SKM-1 (cell line): Measurements from ENCODE around the gene PRSS38.

Experiments
- DNase-seq: peaks from one replicate; lab custom pipeline; 2025; ENCODE audit not compliant: unreplicated experiment; lab: John Stamatoyannopoulos, UW

PRSS38 gene

GRCh38 chr1:227884370-227885134 is 69.1 kb downstream of the PRSS38 start:
- DNase-seq, result no peak

DNA sequence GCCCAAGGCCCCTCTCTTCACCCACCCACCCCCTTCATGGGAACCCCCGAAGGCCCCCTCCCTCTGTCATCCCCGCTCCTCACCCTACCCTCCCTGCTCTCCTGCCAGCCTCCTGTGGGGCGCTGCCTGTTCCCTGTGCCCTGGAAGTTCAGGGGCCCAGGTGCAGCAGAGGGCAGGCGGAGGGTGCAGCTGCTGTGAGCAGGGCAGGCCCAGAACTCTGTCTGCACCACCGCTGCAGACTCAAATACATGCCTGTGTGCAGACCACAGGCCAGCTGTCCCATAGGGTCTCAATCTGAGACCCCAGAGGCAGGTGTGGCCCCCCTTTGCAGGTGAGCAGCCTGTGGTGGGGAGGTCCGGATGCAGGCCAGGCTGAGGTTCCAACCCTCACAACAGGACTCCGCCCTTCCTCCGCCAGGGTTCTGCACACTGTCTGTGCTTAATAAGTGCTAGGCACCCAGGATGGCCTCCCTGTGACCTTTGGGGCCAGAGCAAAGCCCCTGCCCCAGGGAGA is 69.7 kb downstream of the PRSS38 start:
- DNase-seq, result no peak

DNA sequence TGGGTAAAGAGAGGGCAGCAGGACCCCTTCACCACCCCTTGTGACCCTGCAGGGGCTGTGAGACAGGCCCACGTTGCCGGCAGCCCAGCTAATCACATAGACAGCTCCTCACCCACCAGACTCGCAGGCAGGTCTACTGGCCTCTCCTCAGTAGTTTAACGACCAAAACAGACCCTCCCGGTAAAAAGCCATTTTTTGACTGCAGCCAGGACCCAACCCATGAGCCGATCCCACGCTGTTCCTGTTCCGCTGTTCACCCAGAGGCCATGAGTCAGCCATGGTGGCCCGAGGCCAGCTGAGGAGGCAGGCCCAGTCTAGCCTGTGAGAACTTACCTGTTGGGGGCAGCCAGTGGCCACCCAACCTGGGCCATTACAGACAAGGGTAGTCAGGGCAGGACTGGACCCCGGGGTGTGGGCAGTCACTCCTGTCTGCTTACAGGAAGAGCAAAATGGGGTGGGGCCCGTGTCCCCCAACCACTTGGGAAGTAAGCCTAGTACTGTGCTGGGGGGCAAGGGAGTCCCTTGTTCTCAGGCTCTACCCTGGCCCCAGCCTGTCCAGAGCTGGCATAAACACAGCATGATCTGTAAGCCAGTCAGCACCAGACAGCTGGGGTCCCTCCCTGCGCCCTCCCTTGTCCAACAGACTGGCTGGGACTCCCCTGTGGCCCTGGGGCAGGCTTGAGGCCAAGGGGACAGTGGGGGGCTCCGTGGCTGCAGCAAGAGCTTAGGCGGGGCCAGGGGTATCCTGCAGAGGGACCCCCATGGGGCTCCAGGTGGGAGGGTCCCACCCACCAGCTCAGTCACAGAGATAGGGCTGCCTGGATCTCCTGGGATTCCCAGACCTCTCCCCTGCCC is 70.4 kb downstream of the PRSS38 start:
- no peak for DNase-seq

DNA sequence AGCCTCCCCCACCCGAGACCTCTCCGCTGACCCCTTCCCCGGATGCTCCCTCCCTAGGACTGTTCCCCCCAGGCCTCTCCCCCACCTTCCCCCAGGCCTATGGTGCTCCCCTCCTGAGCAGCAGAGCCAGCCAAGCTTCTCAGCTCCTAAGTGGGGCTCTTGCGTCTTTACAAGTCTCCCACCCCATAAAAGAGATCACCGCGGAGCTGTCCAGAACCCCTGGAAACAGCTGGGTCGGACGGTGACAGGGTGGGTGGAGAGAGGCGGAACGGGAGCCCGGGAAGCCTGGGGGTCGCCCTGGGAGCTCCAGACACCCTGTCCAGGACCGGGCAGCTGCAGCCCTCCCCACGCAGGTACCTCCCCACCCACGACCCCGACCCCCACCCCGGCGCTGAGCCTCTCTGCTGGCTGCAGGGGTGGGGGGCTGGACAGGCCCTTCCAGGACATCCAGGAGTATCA is 71.1 kb downstream of the PRSS38 start:
- no peak for DNase-seq

DNA sequence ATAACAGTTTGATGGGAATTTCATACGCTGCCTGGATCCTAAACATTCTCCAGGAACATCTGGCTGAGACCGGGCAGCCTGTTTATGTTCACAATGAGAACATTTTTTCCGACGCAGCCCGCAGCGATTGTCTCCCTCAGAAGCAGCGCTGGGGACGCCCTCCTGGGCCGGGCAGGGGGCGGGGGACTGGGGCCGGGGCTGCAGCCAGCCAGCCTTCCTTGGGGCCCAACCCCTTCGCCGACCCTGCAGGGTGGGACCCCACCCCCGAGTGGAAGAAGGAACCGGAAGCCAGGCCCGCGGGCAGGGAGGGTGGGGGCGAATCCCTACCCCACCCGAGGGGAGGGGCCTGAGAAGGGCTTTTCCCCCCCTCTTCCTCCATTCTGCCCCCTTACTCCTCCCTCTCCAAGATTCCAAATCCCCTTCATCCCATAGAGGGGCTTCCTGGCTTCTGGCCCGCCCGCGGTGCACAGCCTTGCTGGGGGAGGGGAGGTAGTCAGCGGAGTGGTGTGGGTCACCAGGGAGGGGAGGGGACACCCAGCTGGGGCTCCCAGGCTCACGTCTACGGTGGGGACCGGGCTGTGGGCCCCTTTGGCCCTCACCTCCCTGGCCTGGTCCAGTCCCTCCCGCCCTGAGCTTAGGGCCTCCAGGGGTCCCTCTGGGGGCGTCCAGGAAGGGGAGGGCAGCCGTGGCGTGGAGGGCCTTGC is 71.7 kb downstream of the PRSS38 start:
- no peak for DNase-seq

DNA sequence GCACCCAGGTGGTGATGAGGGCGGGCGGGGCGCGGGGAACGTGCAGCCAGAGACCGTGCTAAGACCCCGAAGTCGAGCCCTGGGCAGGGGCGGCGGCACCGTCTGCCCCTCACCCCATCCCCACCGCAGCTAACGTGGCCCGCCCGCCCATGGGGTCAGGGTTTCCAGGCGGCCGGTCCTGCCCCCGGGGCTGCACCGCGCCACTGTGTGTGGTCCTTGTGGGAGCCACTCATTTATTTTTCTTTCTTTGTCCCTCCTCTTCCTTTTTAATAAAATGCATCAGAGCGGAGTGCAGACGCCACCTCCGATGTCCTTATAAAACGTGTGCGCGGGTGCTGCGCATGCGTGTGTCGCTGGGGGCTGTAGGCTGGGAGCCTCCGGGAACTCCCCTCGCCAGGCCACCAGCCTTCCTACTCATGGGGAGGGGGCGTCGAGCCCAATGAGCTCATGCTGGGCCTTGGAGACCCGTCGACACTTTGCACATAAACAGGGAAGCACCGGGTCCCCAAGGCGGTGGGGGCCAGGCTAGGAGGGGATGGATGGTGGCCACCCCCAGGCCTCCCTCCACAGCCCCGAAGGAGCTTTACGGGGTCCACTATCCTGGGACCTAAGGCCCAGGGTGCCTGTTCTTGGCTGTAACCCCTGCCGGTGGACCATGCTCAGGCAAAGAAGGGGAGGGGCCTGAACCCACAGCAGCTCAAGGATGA is 72.4 kb downstream of the PRSS38 start:
- DNase-seq, result no peak

- DNase-seq, result no peak
Measured at GRCh38 chr1:227888404-227889046, 73.0 kb downstream of the PRSS38 start.

- DNase-seq, result no peak
Measured at GRCh38 chr1:227889047-227889862, 73.8 kb downstream of the PRSS38 start.

DNA sequence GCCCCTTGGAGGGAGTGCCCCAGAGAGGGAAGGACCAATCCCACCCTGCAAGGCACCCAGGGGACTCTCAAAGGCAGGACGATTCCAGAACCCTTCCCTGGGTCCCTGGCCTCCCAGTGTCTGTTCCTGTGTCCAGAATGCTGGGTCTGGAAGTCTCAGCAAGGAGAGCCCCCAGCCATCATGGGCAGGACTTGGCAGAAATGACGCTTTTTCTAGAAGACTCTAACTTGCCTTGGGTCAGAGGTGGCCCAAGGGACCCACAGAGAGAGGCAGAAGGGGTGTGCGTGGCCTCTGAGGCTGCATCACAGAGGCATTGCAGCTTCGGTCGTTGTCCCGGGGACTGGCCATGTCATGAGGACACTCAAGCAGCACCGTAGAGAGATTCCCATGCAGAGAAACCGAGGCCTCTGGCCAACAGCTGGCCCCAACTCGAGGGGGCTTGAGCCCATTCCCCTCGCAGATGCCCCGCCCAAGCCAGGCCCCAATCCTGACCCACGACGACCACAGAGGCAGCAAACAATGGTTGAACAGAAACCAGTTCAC is 74.5 kb downstream of the PRSS38 start:
- DNase-seq, result no peak

DNA sequence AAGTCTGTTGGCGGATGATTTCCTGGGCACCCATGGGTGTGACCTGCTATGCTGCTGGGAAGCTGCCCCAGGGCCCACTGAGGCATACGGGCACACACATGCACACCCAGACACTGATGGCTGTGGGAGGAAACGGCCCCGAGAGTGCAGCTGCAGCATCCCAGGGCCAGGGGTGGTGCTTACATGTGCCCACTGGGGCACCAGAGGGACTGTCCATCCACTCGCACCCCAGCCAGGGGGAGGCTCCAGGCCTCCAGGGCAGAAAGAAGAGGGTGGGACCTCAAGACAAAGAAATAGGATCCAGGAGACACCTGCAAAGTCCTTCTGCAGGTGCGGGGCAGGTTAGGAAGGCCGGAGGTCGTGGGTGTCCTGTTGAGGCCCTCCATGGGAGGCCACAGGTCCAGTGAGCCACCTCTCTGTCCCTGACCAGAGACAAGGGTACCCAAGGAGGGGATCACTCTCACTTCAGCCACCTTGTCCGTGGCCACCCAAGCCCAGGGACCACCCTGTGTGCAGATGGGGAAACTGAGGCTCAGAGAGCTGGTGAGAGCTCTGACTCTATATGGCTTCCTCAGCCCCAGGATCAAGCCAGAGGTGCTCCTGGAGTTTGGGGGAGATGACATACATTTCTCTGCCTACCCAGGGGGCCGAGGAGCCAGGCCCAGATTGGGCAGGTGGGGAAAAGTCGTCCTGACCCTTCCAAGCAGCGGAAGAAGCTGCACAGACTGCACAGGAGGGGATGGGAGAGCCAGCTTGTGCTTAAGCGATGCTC is 75.2 kb downstream of the PRSS38 start:
- DNase-seq, result no peak

- DNase-seq, result no peak
Measured at GRCh38 chr1:227891223-227891954, 75.9 kb downstream of the PRSS38 start.

- no peak for DNase-seq
Measured at GRCh38 chr1:227891955-227892488, 76.5 kb downstream of the PRSS38 start.

- no peak for DNase-seq
Measured at GRCh38 chr1:227892489-227893299, 77.2 kb downstream of the PRSS38 start.

DNA sequence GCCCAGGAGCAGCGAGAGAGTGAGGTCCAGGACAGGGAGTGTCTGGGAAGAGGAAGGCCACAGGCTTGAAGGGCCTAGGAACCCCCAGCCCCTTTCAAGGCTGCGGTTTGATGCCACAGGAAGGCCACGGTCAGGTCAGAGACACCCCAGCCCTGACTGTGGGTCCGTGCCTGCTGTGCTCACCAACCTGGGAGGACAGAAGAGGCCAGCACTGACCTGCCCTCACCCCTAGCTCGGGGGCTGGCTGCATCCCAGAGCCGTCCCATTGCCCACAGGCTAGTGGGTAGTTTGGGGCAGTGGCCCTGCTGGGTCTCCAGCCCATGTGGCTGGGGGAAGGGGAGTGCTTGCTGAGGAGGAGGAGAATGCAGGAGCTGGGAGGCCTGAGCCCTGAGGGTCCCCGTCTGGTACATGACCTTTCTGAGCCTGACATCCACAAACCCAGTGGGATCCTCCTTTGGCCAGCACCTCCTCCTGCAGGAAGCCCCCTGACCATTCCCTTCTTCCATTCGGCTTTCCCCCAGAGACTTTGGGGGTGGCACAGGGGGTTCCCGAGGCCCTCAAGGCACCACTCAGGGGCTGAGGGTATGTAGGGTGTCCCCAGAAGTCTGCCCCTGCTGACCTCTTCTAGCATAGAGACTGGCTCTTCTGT is 77.9 kb downstream of the PRSS38 start:
- no peak for DNase-seq

- DNase-seq, result no peak
Measured at GRCh38 chr1:227893949-227894721, 78.7 kb downstream of the PRSS38 start.
